Nephron progenitor cell (in vitro differentiated cells): ENCODE data around the gene KIAA1549.

Experiments
- DNase-seq: peaks from one replicate; pipeline ENCODE4 v3.0.0; 2021
- H3K27ac Mint-ChIP-seq: 2 replicates; pipeline ENCODE4 v1.8.0; 2021; ENCODE audit warnings: mild to moderate bottlenecking, moderate library complexity, mixed read lengths
- H3K27me3 Mint-ChIP-seq: 2 replicates; pipeline ENCODE4 v1.8.0; 2021; ENCODE audit warnings: mild to moderate bottlenecking, low read depth, mixed read lengths; ENCODE audit not compliant: poor library complexity
- H3K36me3 Mint-ChIP-seq: 2 replicates; pipeline ENCODE4 v1.8.0; 2021; ENCODE audit warnings: low read depth, mixed read lengths
- H3K4me1 Mint-ChIP-seq: 2 replicates; pipeline ENCODE4 v1.8.0; 2021; ENCODE audit warnings: mixed read lengths
- H3K4me3 Mint-ChIP-seq: 2 replicates; pipeline ENCODE4 v1.8.0; 2021; ENCODE audit warnings: mild to moderate bottlenecking, moderate library complexity, mixed read lengths
- H3K9me3 Mint-ChIP-seq: 2 replicates; pipeline ENCODE4 v1.8.0; 2021; ENCODE audit warnings: mild to moderate bottlenecking, moderate library complexity, mixed read lengths
- TF ChIP-seq, protein P1 (sequence below): fragments of 200-600 bp; sonication (generic); IDR thresholded peaks from 2 replicates; pipeline ENCODE4 v1.5.0; 2021; ENCODE audit warnings: antibody characterized with exemption

Gene KIAA1549

DNA sequence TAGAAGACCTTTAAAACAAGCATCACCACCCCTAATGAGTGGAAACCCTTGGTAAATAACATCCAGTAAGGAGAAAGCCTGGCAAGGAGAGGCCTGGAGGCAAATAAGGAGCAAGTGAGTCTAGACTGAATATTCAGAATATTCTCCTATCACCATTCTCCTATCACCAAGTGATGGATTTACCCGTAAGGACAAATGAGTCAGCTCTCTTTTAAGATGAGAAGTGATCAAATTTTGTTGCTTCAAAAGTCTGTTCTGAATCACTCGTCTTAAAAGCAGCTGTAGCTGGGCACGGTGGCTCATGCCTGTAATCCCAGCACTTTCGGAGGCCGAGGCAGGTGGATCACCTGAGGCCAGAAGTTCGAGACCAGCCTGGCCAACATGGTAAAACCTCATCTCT lies 28.4 kb downstream of the KIAA1549 start:
- DNase-seq, result no peak
- TF ChIP-seq, protein P1, sequence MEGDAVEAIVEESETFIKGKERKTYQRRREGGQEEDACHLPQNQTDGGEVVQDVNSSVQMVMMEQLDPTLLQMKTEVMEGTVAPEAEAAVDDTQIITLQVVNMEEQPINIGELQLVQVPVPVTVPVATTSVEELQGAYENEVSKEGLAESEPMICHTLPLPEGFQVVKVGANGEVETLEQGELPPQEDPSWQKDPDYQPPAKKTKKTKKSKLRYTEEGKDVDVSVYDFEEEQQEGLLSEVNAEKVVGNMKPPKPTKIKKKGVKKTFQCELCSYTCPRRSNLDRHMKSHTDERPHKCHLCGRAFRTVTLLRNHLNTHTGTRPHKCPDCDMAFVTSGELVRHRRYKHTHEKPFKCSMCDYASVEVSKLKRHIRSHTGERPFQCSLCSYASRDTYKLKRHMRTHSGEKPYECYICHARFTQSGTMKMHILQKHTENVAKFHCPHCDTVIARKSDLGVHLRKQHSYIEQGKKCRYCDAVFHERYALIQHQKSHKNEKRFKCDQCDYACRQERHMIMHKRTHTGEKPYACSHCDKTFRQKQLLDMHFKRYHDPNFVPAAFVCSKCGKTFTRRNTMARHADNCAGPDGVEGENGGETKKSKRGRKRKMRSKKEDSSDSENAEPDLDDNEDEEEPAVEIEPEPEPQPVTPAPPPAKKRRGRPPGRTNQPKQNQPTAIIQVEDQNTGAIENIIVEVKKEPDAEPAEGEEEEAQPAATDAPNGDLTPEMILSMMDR, result no peak
- H3K27me3 Mint-ChIP-seq, result no peaks in the 10 kb centered on the region
- H3K4me1 Mint-ChIP-seq, result peaks cover 41% of the 10 kb centered on the region
- peaks cover 8% of the 10 kb centered on the region for H3K9me3 Mint-ChIP-seq
- H3K27ac Mint-ChIP-seq, result no peak overlapping the region
- H3K4me3 Mint-ChIP-seq, result no peak overlapping the region
- peaks cover 33% of the 10 kb centered on the region for H3K36me3 Mint-ChIP-seq

DNA sequence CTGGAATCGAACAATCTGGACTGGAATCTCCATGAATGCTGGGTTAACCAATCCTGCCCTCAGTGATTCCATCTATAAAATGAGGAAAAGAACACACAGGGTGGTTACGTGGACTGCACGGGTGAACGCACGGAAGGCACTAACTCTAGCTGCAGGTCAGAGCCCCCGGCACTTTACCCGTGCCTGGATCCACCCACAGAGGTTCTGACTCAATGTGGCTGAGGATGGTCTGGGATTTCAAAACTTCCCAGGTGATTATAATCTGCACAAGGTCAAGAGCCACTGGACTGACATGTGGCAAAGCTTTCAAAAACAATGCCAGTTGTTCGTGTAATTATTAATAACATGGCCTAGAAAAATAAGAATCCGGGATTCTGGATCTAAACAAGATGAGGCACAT lies 29.2 kb downstream of the KIAA1549 start:
- Mint-ChIP-seq H3K36me3 (peaks cover 25% of the 10 kb centered on the region), H3K27ac (peak overlapping the region; percentile 47), H3K4me3 (no peak overlapping the region), H3K9me3 (peaks cover 4% of the 10 kb centered on the region), H3K27me3 (no peaks in the 10 kb centered on the region), H3K4me1 (peaks cover 46% of the 10 kb centered on the region)
- TF ChIP-seq, protein P1, result no peak
- DNase-seq, result no peak

DNA sequence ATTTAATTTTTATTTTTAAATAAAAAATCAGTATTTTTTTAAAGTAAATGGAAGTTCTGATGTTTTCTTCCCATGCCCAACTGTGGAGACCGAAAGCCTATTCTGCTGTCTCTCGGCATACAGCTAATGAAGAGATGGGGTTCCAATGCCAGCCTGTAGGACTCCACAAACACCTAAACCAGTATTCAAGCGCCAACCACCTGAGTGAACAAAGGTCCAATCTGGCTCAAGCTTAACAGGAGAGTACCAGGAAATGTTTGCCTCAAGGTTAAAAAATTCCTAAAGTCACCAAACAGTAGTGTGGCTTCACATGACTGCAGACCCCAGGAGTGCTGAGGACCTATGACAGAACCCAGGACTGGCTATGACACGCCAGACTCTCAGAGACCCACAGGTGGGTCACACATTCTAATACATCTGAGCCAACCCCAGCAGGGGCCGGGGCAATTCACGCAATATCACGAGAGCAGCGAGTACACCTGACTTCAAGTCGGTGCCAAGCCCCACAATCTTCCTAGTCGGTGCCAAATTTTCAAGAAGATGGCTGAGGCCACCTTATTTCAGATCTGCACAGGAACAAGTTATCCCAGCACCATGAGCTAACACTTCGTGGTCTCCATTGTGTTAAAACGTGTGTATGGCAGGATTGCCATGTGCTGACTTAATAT lies 31.6 kb downstream of the KIAA1549 start:
- H3K36me3 Mint-ChIP-seq, result peaks cover 14% of the 10 kb centered on the region
- peaks cover 55% of the 10 kb centered on the region for H3K4me1 Mint-ChIP-seq
- no peak overlapping the region for H3K4me3 Mint-ChIP-seq
- H3K27ac Mint-ChIP-seq, result no peak overlapping the region
- DNase-seq, result no peak
- no peaks in the 10 kb centered on the region for H3K27me3 Mint-ChIP-seq
- TF ChIP-seq, protein P1, result no peak
- no peaks in the 10 kb centered on the region for H3K9me3 Mint-ChIP-seq

DNA sequence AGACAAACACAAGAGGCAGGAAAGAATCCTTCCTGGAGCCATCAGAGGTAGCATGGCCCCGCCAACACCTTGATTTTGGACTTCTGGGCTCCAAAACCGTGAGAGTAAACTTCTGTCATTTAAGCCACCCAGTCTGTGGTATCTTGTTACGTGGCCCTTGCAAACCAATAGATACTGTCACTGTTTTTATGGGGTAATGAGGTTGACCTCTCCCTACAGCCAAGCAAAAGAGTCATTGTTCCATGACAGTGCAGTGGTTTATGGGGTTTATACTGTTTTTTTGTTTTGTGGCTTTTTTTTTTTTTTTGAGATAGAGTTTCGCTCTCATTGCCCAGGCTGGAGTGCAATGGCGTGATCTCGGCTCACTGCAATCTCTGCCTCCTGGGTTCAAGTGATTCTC lies 32.8 kb downstream of the KIAA1549 start:
- Mint-ChIP-seq H3K4me3 (no peak overlapping the region), H3K27ac (peak overlapping the region; percentile 44), H3K27me3 (no peaks in the 10 kb centered on the region)

DNA sequence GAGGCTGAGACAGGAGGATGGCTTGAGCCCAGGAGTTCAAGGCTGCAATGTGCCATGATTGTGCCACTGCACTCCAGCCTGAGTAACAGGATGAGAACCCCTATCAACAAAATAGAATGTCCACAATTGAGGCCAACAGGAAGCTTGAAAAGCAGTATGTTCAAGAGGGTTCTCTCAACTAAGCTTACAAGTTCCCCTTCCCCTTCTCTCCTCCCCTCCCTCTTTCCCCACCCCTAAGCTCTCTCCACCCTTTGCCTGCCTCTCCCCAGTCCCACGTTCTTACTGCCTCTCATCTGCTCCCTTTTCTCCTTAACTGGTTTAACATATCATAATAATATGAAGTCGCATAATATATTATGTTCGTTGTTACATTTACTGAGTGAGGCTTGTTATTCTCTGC lies 35.4 kb downstream of the KIAA1549 start:
- Mint-ChIP-seq H3K27me3 (peaks cover 4% of the 10 kb centered on the region), H3K36me3 (peaks cover 21% of the 10 kb centered on the region), H3K4me3 (no peak overlapping the region), H3K4me1 (peaks cover 37% of the 10 kb centered on the region), H3K9me3 (peaks cover 4% of the 10 kb centered on the region), H3K27ac (peak overlapping the region; percentile 29)
- TF ChIP-seq, protein P1, result no peak
- no peak for DNase-seq

More for the DNA sequence above, 32.8 kb downstream of the KIAA1549 start:
- TF ChIP-seq, protein P1, result no peak
- peaks cover 14% of the 10 kb centered on the region for H3K36me3 Mint-ChIP-seq
- H3K4me1 Mint-ChIP-seq, result peaks cover 49% of the 10 kb centered on the region
- DNase-seq, result no peak
- no peaks in the 10 kb centered on the region for H3K9me3 Mint-ChIP-seq

DNA sequence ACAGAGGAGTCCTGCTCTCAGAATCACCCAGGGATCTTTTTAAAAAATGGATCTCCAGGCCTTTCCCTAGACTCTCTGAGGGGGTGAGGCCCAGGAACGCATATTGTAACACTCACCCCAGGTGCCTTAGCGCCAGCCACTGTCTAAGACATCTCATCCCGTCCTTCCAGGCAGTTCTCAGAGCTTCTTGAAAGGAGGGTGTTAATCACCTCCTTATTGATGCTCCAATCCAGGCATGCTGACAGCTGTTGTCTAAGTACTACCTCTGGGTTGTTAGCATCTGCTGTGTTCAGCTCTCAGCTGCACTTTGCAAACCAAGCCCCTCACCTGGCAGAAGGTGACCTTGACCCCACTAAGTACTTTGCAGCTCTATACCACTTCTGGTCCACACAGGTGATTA lies 36.0 kb downstream of the KIAA1549 start:
- TF ChIP-seq, protein P1, result no peak
- Mint-ChIP-seq H3K27me3 (peaks cover 4% of the 10 kb centered on the region), H3K9me3 (peaks cover 4% of the 10 kb centered on the region), H3K36me3 (peaks cover 21% of the 10 kb centered on the region), H3K4me1 (peaks cover 33% of the 10 kb centered on the region), H3K27ac (peak overlapping the region; percentile 32), H3K4me3 (no peak overlapping the region)
- DNase-seq, result no peak
